Esophagus (tissue), 2 donors: ENCODE data around the gene ALKBH3. TPM values are rescaled to one million over a fixed set of nuclear protein-coding genes. Genes with fewer than 3 reads are reported as not detected.

Experiments
- H3K27ac ChIP-seq, 2 donors: one replicate each; pipeline ENCODE4 v1.5.1; 2013; ENCODE audit warnings: low read depth in 2 of 2, mild to moderate bottlenecking in 2 of 2, inconsistent platforms in 1 of 2, low read length in 1 of 2, moderate library complexity in 1 of 2
- H3K27me3 ChIP-seq, 2 donors: one replicate each; pipeline ENCODE4 v1.6.1; 2013; ENCODE audit warnings: low read length in 2 of 2, control low read depth in 1 of 2, mild to moderate bottlenecking in 1 of 2; ENCODE audit not compliant: insufficient read depth in 2 of 2, control insufficient read depth in 1 of 2
- H3K36me3 ChIP-seq, 2 donors: one replicate each; pipeline ENCODE4 v1.6.1; 2013; ENCODE audit warnings: low read length in 1 of 2; ENCODE audit not compliant: control insufficient read depth in 2 of 2, insufficient read depth in 2 of 2
- H3K4me1 ChIP-seq, 2 donors: one replicate each; pipeline ENCODE4 v1.6.1; 2013; ENCODE audit warnings: low read length in 1 of 2; ENCODE audit not compliant: control insufficient read depth in 2 of 2, insufficient read depth in 2 of 2
- H3K4me3 ChIP-seq, 2 donors: one replicate each; pipeline ENCODE4 v1.5.1; 2013; ENCODE audit warnings: low read length in 2 of 2, mild to moderate bottlenecking in 2 of 2, low read depth in 1 of 2, moderate library complexity in 1 of 2
- H3K9me3 ChIP-seq, 2 donors: one replicate each; pipeline ENCODE4 v1.6.1; 2013; ENCODE audit warnings: mild to moderate bottlenecking in 2 of 2, low read depth in 1 of 2, low read length in 1 of 2, moderate library complexity in 1 of 2; ENCODE audit not compliant: control insufficient read depth in 2 of 2, insufficient read depth in 1 of 2
- WGBS, 2 donors: extraction: QIAGEN DNeasy Blood & Tissue Kit; methylation state at CpG; one replicate each; pipeline ENCODE4 v1.1.7; 2013; 5-methylcytosine and 5-hydroxymethylcytosine counted together
- polyA plus RNA-seq, 2 donors: library from polyadenylated mRNA; stranded (reverse); fragments of 200-250 nt; gene quantifications; one replicate each; pipeline ENCODE4 v1.2.3, GENCODE V29; 2013
- donor health status: healthy with polysubstance abuse.
- donor health status: Bipolar disorder and iron deficiency.

The ALKBH3 gene
- polyA plus RNA-seq, 2 donors: 15.3 to 23.2 TPM

- Histone ChIP-seq H3K27me3 (no peaks in the 10 kb centered on the region), H3K9me3 (no peaks in the 10 kb centered on the region), H3K4me1 (no peaks in the 10 kb centered on the region), H3K27ac (no peak overlapping the region), H3K36me3 (no peaks in the 10 kb centered on the region), H3K4me3 (no peak overlapping the region)
- 45 to 47% methylated on average over 20 of the region's 20 CpGs for WGBS, 2 donors
Measured at GRCh38 chr11:43933608-43934551, 53.2 kb downstream of the ALKBH3 start.

DNA sequence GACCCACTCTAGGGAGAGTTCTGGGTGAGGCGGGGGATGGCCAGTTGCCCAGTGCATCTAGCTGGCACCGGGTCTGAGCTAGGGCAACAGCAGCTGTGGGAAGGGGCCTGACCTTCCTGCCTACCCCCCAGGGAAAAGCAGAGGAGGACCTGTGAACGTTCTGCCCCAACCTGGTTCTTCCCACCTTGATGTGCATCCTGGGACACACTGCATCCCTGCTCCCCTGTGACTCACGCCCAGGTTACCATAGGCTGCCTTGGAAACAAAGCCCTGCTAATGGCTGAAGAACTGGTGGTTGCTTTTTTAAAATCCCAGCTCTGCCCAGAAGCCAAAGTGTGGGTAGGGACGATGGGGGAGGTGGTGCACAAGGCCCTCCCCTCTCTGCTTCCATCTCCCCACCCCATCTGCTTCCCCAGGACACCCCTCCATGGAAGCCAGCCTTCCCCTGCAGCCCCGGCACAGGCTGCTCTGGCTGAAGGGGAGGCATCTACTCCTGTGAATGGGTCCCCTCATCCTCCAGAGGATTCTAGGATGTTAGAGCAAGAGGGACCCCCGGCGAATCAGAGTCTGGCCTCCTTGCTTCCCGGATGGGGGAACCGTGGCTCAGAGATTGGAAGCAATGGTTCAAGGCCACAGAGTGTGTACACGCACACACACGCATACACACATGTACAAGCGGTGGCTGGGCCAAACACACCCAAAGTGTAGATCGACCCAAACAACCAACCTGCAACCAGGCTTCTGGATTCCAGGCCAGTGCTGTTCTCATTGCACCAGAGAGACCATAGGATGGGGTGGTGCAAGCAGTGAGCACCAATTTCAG is 54.2 kb downstream of the ALKBH3 start:
- Histone ChIP-seq H3K4me1 (no peaks in the 10 kb centered on the region), H3K9me3 (no peaks in the 10 kb centered on the region), H3K27me3 (no peaks in the 10 kb centered on the region), H3K27ac (no peak overlapping the region), H3K4me3 (no peak overlapping the region), H3K36me3 (no peaks in the 10 kb centered on the region)
- WGBS, 2 donors: 75 to 79% methylated on average over 14 of the region's 14 CpGs

DNA sequence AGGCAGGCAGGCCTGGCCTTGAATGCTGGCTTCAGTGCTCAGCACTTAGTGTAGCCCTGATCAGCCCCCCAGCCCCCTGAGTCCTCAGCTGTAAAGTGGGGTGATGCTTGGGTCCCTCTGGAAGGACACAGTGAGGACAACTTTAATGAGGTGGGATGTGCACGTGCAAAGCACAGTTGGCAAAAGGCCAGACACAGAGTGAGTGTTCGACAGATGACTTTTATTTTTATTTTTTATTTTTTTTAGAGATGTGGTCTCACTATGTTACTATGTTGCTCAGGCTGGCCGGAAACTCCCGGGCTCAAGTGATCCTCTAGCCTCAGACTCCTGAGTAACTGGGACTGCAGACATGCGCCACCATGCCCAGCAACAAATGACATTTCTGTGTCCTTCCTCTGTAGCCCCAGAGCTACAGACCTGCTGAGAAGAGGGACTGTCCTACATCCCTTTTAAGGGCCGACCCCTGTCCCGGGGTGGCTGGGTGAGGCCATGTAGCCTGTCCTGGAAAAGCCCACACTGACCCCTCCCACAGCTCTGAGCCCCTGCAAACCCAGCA is 54.9 kb downstream of the ALKBH3 start:
- Histone ChIP-seq H3K4me3 (no peak overlapping the region), H3K4me1 (no peaks in the 10 kb centered on the region), H3K9me3 (no peaks in the 10 kb centered on the region), H3K27ac (no peak overlapping the region), H3K36me3 (no peaks in the 10 kb centered on the region), H3K27me3 (no peaks in the 10 kb centered on the region)
- WGBS, 2 donors: 66 to 75% methylated on average over 7 of the region's 7 CpGs

DNA sequence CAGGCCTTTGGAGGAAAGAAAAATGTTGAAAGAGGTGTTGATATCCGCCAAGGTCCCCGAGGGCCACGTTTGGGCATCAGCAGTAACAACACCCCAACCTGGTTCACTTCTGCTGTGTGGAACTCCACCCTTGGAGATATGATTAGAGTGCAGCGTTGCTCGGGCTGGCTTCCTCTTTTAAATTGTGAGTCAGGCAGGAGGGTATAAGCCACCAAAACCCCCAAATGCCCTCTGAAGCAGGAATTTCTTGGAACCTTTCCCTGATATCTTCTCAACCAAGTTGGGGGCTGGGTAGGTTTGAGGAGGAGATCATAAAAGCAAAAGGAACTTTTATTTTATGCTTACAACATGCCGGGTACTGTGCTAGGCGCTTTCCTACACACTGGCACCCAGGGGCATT is 55.4 kb downstream of the ALKBH3 start:
- H3K9me3 ChIP-seq: no peaks in the 10 kb centered on the region
- 62 to 70% methylated on average over 7 of the region's 7 CpGs for WGBS, 2 donors
- no peaks in the 10 kb centered on the region for H3K4me1 ChIP-seq
- H3K27ac ChIP-seq: no peak overlapping the region
- no peaks in the 10 kb centered on the region for H3K36me3 ChIP-seq
- peaks cover 0 to 3% of the 10 kb centered on the region in 2 donors for H3K27me3 ChIP-seq
- H3K4me3 ChIP-seq: no peak overlapping the region

- peaks cover 3 to 4% of the 10 kb centered on the region in 2 donors for H3K27me3 ChIP-seq
- H3K27ac ChIP-seq: no peak overlapping the region
- H3K4me1 ChIP-seq: no peaks in the 10 kb centered on the region
- H3K9me3 ChIP-seq: no peaks in the 10 kb centered on the region
- WGBS, 2 donors: 62 to 65% methylated on average over 14 of the region's 14 CpGs
- H3K36me3 ChIP-seq: no peaks in the 10 kb centered on the region
- no peak overlapping the region for H3K4me3 ChIP-seq
Measured at GRCh38 chr11:43937434-43938411, 57.1 kb downstream of the ALKBH3 start.

DNA sequence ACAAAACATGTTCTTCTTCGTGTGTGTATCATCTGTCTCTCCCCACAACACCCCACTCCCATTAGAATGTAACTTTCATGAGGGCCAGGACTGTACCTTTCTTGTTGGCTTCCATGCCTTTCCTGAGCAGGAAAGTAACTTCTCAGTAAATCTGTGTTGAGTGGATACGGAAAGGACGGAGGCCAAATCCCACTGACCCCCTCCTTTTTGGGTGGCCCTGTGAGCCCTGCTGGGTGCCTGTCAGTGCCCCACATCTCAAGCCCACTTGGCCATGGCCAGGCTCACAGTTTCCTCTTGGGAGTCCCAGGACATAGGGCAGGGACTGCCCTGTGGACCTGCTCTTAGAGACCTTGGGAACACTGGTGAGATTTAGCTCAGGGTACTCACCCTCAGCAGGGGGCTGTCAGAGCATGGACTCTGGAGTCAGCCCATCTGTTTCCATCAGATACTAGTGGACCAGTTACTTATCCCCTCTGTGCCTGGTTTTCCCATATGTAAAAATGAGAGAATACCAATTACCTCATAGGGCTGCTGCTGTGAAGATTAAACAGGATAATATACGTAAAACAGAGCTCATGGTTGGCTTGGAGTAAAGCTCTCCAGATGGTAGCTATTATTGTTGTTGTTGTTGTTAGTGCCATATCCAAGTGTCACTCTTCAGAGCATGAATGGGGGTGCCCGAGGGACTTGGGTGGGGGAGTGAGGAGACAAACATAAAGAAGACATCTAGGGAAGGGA is 60.8 kb downstream of the ALKBH3 start:
- Histone ChIP-seq H3K27ac (peak overlapping the region; percentile 64 to 69), H3K27me3 (peaks cover 3 to 5% of the 10 kb centered on the region in 2 donors), H3K4me1 (peaks cover 0 to 12% of the 10 kb centered on the region in 2 donors), H3K4me3 (peak overlapping the region in 1 of 2 donors; percentile 64), H3K9me3 (no peaks in the 10 kb centered on the region), H3K36me3 (no peaks in the 10 kb centered on the region)
- WGBS, 2 donors: 56 to 58% methylated on average over 5 of the region's 5 CpGs

DNA sequence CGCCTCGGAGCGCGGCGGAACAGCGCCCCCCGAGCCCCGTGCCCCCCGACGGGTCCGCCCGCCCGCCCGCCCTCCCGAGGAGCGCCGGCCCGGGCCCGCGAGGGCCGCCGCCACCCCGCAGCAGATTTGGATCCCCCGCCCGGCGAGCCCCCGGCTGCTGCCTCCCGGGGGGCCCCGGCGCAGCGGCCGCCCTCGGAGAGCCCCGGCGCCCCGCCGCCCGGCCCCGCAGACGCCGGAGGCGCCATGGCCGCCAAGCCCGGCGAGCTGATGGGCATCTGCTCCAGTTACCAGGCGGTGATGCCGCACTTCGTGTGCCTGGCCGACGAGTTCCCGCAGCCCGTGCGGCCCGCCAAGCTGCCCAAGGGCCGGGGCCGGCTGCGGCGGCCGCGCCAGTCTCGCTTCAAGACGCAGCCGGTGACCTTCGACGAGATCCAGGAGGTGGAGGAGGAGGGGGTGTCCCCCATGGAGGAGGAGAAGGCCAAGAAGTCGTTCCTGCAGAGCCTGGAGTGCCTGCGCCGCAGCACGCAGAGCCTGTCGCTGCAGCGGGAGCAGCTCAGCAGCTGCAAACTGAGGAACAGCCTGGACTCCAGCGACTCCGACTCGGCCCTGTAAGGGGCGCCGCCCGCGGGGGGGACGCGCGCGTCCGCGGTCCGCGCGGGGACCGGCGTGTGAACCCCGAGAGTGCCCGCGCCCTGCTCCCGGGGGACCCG is 62.2 kb downstream of the ALKBH3 start:
- peaks cover 0 to 12% of the 10 kb centered on the region in 2 donors for H3K4me1 ChIP-seq
- H3K27ac ChIP-seq: peak overlapping the region; percentile 70 to 80
- no peaks in the 10 kb centered on the region for H3K9me3 ChIP-seq
- no peaks in the 10 kb centered on the region for H3K36me3 ChIP-seq
- H3K4me3 ChIP-seq: peak overlapping the region; percentile 57 to 64
- H3K27me3 ChIP-seq: peaks cover 3 to 5% of the 10 kb centered on the region in 2 donors
- 0 to 1% methylated on average over 67 to 94 of the region's 94 CpGs for WGBS, 2 donors

GRCh38 chr11:43943372-43943930 is 62.8 kb downstream of the ALKBH3 start:
- Histone ChIP-seq H3K27me3 (peaks cover 3 to 5% of the 10 kb centered on the region in 2 donors), H3K27ac (peak overlapping the region; percentile 70 to 80), H3K9me3 (no peaks in the 10 kb centered on the region), H3K4me3 (peak overlapping the region; percentile 57 to 64), H3K36me3 (no peaks in the 10 kb centered on the region), H3K4me1 (peaks cover 0 to 12% of the 10 kb centered on the region in 2 donors)
- 1% methylated on average over 45 to 48 of the region's 48 CpGs for WGBS, 2 donors
